Activated naive CD8-positive, alpha-beta T cell (primary cell): ENCODE data around the gene GTF3A.

ENCODE experiments used
- H3K27ac Mint-ChIP-seq: one replicate; pipeline ENCODE4 v1.8.0; 2021; ENCODE audit warnings: mixed read lengths
- H3K27me3 Mint-ChIP-seq: one replicate; pipeline ENCODE4 v1.8.0; 2021; ENCODE audit warnings: mixed read lengths
- H3K36me3 Mint-ChIP-seq: one replicate; pipeline ENCODE4 v1.8.0; 2021; ENCODE audit warnings: mixed read lengths
- H3K4me1 Mint-ChIP-seq: one replicate; pipeline ENCODE4 v1.8.0; 2021; ENCODE audit warnings: low read depth, mixed read lengths
- H3K4me3 Mint-ChIP-seq: one replicate; pipeline ENCODE4 v1.8.0; 2021; ENCODE audit warnings: mild to moderate bottlenecking, mixed read lengths
- H3K9me3 Mint-ChIP-seq: one replicate; pipeline ENCODE4 v1.8.0; 2021; ENCODE audit warnings: low read depth, mixed read lengths

Gene GTF3A

DNA sequence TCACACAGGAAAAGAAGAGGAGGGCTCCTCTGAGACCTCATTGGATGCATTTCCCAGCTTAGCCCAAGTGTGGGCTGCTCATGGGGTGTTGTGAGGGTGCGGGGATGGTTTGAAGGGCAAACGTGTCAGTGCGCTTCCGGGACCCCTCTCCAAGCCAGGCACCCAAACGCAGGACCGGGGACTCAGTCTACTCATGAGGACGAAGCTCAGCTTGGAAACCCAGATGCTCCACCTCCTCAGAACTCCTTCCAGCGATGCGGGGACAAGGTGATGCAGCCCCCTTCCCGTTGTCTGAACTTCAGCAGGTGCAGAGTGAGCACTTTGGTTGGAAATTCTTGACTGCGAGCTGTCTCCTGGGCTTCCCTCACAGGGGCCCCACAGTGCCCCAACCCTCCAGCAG lies 59.0 kb downstream of the GTF3A start:
- no peak overlapping the region for H3K27ac Mint-ChIP-seq
- H3K36me3 Mint-ChIP-seq = peaks cover 5% of the 10 kb centered on the region
- H3K4me1 Mint-ChIP-seq = peaks cover 9% of the 10 kb centered on the region
- H3K4me3 Mint-ChIP-seq = no peak overlapping the region
- H3K9me3 Mint-ChIP-seq = no peaks in the 10 kb centered on the region
- H3K27me3 Mint-ChIP-seq = no peaks in the 10 kb centered on the region
